Measurements from ENCODE around the gene CAND2.
A peak's percentile ranks its signal among the peaks of the same experiment; 100 is the strongest.
"Not testable (repeated sequence)": the region's sequence is repeated elsewhere in the genome, so short reads cannot be mapped to it uniquely, and the experiment has no call there.

Gene CAND2

GRCh38 chr3:12840591-12841148 lies 44.2 kb downstream of the CAND2 start:
- peak in 18 of 42 donors; percentile 13 to 57 (median 38) for DNase-seq
- intact Hi-C loops (cut with DNase I), result no loop called here

DNA sequence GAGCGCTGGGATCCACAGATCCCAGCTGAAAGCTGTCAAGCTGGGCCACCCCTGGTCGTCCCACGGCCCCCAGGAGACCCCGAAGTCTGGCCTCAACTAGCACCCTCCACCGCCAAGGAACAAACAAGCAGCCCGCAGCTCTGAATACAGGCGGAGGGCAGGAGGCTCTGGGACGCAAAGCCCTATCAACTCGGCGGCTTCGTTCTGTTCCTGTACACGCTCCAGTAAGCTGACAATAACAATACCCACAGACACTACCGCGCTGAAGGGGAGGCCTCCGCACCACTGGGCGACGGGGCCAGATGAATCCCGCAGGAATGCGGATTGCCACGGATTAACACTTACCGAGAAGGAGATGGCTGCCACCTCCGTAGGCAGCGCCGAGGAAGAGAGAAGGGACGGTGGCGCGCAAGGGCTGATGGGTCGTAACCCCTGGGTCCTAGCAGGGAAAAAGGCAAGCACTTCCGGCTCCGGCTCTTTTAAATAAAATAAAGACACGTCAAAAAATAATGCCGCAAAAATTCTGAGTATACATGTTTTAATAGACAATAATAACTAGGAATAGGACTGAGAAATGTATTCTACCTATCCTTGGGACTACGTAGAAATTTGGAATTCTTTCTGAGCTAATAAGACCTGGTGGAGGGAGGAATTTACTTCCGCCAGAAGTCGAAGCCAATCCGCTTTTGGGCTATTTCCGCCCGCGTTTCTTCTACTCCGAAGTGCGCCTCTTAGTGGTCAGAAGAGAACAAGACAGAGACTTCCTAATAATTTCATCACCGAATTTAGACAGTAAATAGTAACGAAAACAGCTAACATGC lies 44.9 kb downstream of the CAND2 start, which contains the start of gene RPL32:
TSS of gene RPL32 (minus strand) at position 417 of the 821 bp plus-strand sequence. CDS start 1,328 bp downstream, outside the sequence.
- DNase-seq, result peak; percentile 79 to 97 (median 92)
- intact Hi-C loops (cut with DNase I), result no loop called here

DNA sequence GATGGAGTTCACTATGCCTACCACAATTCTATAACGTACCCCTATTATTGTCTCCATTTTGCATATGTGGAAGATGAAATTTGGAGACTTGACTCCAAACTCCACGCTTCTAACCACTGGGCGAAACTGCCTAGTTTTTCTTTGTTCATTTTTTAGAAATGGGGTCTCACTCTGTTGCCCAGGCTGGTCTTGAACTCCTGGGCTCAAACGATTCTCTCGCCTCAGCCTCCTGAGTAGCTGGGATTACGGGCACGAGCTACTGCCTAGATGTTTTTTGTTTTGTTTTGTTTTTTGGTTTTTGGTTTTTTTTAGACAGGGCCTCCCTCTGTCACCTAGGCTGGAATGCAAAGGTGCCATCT lies 45.5 kb downstream of the CAND2 start:
- intact Hi-C loops (cut with DNase I), result no loop called here
- no peak for DNase-seq

DNA sequence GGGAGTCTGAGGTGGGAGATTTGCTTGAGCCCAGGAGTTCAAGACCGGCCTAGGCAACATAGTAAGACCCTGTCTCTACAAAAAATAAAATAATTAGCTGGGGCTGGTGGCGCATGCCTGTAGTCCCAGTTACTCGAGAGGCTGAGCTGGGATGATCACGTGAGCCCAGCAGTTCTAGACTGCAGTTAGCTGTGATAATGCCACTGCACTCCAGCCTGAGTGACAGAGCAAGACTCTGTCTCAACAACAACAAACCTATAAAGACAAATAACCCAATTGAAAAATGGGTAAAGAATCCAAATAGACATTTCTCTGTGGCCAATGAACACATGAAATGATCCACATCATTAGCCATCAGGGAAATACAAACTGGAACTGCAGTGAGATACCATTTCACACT lies 46.0 kb downstream of the CAND2 start:
- intact Hi-C loops (cut with DNase I), result no loop called here
- no peak for DNase-seq

DNA sequence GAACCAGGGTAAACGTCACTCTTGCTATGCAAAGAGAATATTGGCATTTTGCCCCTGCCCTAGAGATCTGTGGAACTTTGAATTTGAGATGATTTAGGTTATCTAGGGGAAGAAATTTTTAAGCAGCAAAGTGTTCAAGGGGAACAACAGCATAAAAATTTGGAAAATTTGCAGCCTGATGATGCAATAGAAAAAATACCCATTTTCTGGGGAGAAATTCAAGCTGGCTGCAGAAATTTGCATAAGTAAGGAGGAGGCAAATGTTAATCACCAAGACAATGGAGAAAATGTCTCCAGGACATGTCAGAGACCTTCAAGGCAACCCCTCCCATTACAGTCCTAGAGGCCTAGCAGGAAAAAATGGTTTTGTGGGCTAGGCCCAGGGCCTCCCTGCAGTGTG lies 49.3 kb downstream of the CAND2 start:
- DNase-seq, result no peak
- intact Hi-C loops (cut with DNase I), result no loop called here

GRCh38 chr3:12852201-12852600 lies 55.7 kb downstream of the CAND2 start:
- DNase-seq, result no peak
- intact Hi-C loops (cut with DNase I), result no loop called here

- intact Hi-C loops (cut with DNase I), result not testable (repeated sequence)
- peak in 4 of 42 donors; percentile 31 to 56 (median 44) for DNase-seq
Measured at GRCh38 chr3:12853847-12854246, 57.4 kb downstream of the CAND2 start.

- intact Hi-C loops (cut with DNase I), result no loop called here
- peak in 1 of 42 donors; percentile 23 for DNase-seq
Measured at GRCh38 chr3:12854565-12854964, 58.1 kb downstream of the CAND2 start.

- intact Hi-C loops (cut with DNase I), result no loop called here
Measured at GRCh38 chr3:12856626-12857025, 60.1 kb downstream of the CAND2 start.

GRCh38 chr3:12859840-12860239 lies 63.4 kb downstream of the CAND2 start:
- intact Hi-C loops (cut with DNase I), result no loop called here
- no peak for DNase-seq

More at GRCh38 chr3:12856626-12857025, 60.1 kb downstream of the CAND2 start:
- no peak for DNase-seq

DNA sequence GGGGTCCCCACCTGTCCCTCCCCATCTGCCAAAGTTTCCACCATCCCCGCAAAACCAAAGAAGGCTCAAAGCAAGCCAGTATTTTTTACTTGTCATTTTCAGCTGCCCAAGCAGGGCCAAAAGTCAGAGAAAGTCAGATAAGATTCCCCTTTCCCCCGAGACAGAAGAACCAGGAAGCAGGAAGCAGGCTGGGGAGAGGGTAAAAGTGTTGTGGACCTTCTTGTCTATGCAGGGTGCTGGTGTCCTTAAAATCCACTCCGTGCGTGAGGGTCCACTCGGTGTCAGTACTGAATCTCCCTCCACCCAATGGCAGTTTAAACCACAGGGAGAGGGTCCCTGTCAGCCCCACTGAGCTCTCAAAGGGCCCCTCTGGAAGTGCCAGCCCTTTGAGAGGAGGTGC lies 65.1 kb downstream of the CAND2 start:
- DNase-seq, result no peak
- intact Hi-C loops (cut with DNase I), result no loop called here

GRCh38 chr3:12862387-12862786 lies 65.9 kb downstream of the CAND2 start:
- DNase-seq, result no peak
- intact Hi-C loops (cut with DNase I), result no loop called here

GRCh38 chr3:12865271-12865670 lies 68.8 kb downstream of the CAND2 start:
- DNase-seq, result no peak
- intact Hi-C loops (cut with DNase I), result no loop called here

DNA sequence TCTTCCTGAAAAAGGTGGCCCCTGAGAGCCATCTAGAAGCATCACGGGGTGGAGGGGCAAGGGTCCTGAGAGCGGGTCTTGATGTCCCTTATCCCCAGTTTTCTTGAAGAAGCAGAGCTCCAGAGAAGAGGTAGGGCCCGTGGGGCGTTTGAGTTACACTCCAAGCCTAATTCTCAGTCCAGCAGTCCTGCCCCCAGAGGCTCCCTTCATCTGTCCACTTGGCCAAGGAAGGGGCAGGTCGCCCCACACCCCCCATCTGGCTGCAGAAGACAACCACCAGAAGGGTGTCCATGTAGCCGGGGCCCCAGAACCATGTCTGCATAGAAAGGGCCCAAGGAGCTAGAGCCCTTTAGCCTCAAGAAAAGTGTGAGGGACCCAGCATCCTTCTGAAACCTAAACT lies 70.4 kb downstream of the CAND2 start:
- intact Hi-C loops (cut with DNase I), result no loop called here
- no peak for DNase-seq

- intact Hi-C loops (cut with DNase I), result no loop called here
- DNase-seq, result peak; percentile 75 to 94 (median 86)
Measured at GRCh38 chr3:12868039-12869034, 71.9 kb downstream of the CAND2 start.

DNA sequence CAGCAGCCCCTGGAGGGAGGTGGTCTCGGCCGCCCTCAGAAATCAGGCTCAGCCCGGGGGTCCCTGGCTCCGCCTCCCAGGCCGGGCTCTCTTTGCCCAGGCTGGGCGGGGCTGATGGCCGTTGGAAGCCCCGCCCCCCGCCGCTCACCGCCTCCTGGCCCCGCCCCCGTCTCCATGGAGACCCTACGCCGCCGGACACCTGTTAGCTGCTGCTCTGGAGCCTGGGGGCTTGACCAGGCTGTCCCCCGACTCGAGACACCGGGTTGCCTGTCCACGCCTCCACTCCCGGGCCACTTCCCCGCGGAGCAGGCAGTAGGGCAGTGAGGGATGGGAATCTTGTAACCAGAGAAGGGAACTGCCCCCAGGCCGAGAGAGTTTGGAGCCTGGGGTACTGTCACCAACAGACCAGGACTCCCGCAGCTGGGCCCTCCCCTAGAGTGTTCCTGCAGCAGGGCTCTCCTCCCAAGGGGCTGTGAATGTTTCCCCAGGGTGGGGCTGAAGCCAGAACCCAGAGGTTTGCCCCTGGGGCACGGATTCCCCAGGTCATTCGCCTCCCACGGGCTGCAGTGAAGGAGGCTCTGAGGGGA lies 72.6 kb downstream of the CAND2 start:
- peak in 11 of 42 donors; percentile 22 to 67 (median 39) for DNase-seq
- intact Hi-C loops (cut with DNase I), result no loop called here

GRCh38 chr3:12870942-12871341 lies 74.5 kb downstream of the CAND2 start:
- intact Hi-C loops (cut with DNase I), result no loop called here
- peak in 8 of 42 donors; percentile 25 to 63 (median 33) for DNase-seq

- intact Hi-C loops (cut with DNase I), result no loop called here
- DNase-seq, result no peak
Measured at GRCh38 chr3:12871404-12871983, 75.0 kb downstream of the CAND2 start.

All from head of caudate nucleus (tissue), 42 donors.